ENCODE measurements around the gene CLCN2.

DNA sequence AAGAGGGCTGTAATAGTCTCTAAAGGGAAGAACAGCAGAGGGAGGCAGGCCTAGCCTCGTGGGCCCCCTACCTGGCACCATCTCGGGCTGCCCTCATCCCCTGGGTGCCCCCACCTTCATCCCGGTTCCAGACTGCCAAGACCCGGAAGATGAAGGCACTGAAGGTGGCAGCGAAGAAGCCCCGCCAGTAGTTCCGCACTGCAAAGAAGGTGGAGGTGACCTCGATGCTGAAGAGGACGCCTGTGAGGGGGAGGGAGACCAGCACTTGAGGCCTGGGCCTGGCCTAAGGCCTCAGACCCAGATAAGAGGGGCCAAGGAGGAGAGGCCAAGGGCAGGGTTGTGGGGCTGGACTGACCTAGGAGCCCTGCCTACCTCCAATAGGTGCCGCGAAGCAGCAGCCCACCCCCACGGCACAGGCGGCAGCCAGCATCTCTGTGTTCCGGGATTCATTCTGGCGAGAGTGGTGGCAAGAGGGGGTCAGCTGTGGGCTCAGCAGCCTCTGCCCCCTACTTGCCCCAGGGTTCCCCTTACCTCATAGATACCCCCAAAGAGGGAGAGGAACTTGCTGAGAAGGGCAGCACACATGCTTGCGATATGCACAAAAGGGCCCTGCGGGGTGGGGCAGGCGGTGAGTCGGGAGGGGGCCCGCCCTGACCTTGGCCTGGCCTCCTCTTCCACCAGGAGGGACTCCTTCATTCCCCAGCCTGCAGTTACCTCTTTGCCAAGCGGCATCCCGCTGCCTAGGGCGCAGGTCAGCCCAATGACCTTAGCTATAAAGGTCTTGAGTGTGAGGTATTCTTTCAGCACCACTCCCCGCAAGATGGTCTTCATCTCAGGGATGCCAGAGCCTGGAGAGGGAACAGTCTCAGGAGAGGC lies 3.9 kb downstream of the CLCN2 start:
- TF ChIP-seq, protein P1, sequence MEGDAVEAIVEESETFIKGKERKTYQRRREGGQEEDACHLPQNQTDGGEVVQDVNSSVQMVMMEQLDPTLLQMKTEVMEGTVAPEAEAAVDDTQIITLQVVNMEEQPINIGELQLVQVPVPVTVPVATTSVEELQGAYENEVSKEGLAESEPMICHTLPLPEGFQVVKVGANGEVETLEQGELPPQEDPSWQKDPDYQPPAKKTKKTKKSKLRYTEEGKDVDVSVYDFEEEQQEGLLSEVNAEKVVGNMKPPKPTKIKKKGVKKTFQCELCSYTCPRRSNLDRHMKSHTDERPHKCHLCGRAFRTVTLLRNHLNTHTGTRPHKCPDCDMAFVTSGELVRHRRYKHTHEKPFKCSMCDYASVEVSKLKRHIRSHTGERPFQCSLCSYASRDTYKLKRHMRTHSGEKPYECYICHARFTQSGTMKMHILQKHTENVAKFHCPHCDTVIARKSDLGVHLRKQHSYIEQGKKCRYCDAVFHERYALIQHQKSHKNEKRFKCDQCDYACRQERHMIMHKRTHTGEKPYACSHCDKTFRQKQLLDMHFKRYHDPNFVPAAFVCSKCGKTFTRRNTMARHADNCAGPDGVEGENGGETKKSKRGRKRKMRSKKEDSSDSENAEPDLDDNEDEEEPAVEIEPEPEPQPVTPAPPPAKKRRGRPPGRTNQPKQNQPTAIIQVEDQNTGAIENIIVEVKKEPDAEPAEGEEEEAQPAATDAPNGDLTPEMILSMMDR (IDR thresholded peaks at IDR 0.05; ENCODE audit: low read length), result no peak
- no peak for TF ChIP-seq EZH2phosphoT487 (IDR thresholded peaks at IDR 0.05; ENCODE audit: low read length)
